CD14-positive monocyte (primary cell): ENCODE results near the gene NME7. TPM values are rescaled to one million over a fixed set of nuclear protein-coding genes. Genes with fewer than 3 reads are reported as not detected.

Experiments
- DNase-seq, 3 donors: peaks; one replicate each; pipeline ENCODE4 v3.0.0-alpha.2; 2011 to 2022
- H2AFZ ChIP-seq: 2 replicates; pipeline ENCODE4 v1.6.0; 2012; ENCODE audit warnings: mild to moderate bottlenecking, low read depth, low read length, inconsistent platforms; ENCODE audit not compliant: insufficient read depth, poor library complexity, severe bottlenecking
- H3K27ac ChIP-seq, 2 donors: 1 replicate in 1 of 2; 2 replicates in 1 of 2; pipeline ENCODE4 v1.5.1; 2012 to 2013; ENCODE audit warnings: low read length in 2 of 2, control low read depth in 1 of 2, inconsistent platforms in 1 of 2, low read depth in 1 of 2, mild to moderate bottlenecking in 1 of 2
- H3K27me3 ChIP-seq, 2 donors: one replicate each; pipeline versions ENCODE4 v1.6.0 to v1.6.1; 2011 to 2013; ENCODE audit warnings: low read length in 2 of 2; ENCODE audit not compliant: control insufficient read depth in 2 of 2, insufficient read depth in 2 of 2
- H3K36me3 ChIP-seq, 2 donors: replicated peaks in 1 of 2; 1 replicate in 1 of 2; 2 replicates in 1 of 2; pipeline versions ENCODE4 v1.5.1 to v1.6.1; 2012 to 2013; ENCODE audit warnings: low read length in 2 of 2, control low read depth in 1 of 2, inconsistent platforms in 1 of 2, mild to moderate bottlenecking in 1 of 2; ENCODE audit not compliant: insufficient read depth in 2 of 2, control insufficient read depth in 1 of 2
- H3K4me1 ChIP-seq, 2 donors: 1 replicate in 1 of 2; 2 replicates in 1 of 2; pipeline versions ENCODE4 v1.5.1 to v1.6.1; 2012 to 2013; ENCODE audit warnings: low read length in 2 of 2, control low read depth in 1 of 2, inconsistent platforms in 1 of 2, mild to moderate bottlenecking in 1 of 2, moderate library complexity in 1 of 2; ENCODE audit not compliant: insufficient read depth in 2 of 2, control insufficient read depth in 1 of 2
- H3K4me2 ChIP-seq: replicated peaks from 2 replicates; pipeline ENCODE3; 2012; ENCODE audit warnings: low read length, moderate library complexity, mild to moderate bottlenecking; ENCODE audit not compliant: poor library complexity, severe bottlenecking; ENCODE audit errors: extremely low read depth
- H3K4me3 ChIP-seq, 3 experiments: fragments of 200-600 bp in 1 of 3; sonication (generic) in 1 of 3; replicated peaks in 1 of 3; 1 replicate in 2 of 3; 2 replicates in 1 of 3; pipeline ENCODE4 v1.5.1; 2011 to 2013; ENCODE audit warnings: low read length in 3 of 3, mild to moderate bottlenecking in 3 of 3, control low read depth in 2 of 3, low read depth in 2 of 3, inconsistent platforms in 1 of 3, moderate library complexity in 1 of 3
- H3K79me2 ChIP-seq: 2 replicates; pipeline ENCODE4 v1.6.0; 2012; ENCODE audit warnings: mild to moderate bottlenecking, control low read depth, inconsistent platforms, low read length, moderate library complexity; ENCODE audit not compliant: insufficient read depth
- H3K9ac ChIP-seq: 2 replicates; pipeline ENCODE4 v1.6.0; 2017; ENCODE audit warnings: low read length, mild to moderate bottlenecking; ENCODE audit not compliant: insufficient read depth, poor library complexity, severe bottlenecking
- H3K9me3 ChIP-seq, 2 donors: replicated peaks in 1 of 2; 1 replicate in 1 of 2; 2 replicates in 1 of 2; pipeline versions ENCODE4 v1.5.1 to v1.6.1; 2012 to 2013; ENCODE audit warnings: low read length in 2 of 2, control low read depth in 1 of 2; ENCODE audit not compliant: control insufficient read depth in 1 of 2, insufficient read depth in 1 of 2
- H4K20me1 ChIP-seq: 2 replicates; pipeline ENCODE4 v1.6.0; 2012; ENCODE audit warnings: mild to moderate bottlenecking, low read length, control low read depth, moderate library complexity; ENCODE audit not compliant: insufficient read depth
- H3K27ac Mint-ChIP-seq, 7 donors: one replicate each; pipeline ENCODE4 v1.8.0; 2020; ENCODE audit warnings: mild to moderate bottlenecking in 7 of 7, mixed read lengths in 7 of 7, moderate library complexity in 6 of 7, inconsistent platforms in 2 of 7
- H3K27me3 Mint-ChIP-seq, 3 donors: one replicate each; pipeline ENCODE4 v1.8.0; 2021 to 2022; ENCODE audit warnings: low read depth in 3 of 3, mild to moderate bottlenecking in 3 of 3, mixed read lengths in 3 of 3, moderate library complexity in 3 of 3, inconsistent platforms in 1 of 3
- H3K36me3 Mint-ChIP-seq, 2 donors: one replicate each; pipeline ENCODE4 v1.8.0; 2020; ENCODE audit warnings: mixed read lengths in 2 of 2, inconsistent platforms in 1 of 2, mild to moderate bottlenecking in 1 of 2
- H3K4me1 Mint-ChIP-seq: one replicate; pipeline ENCODE4 v1.8.0; 2020; ENCODE audit warnings: mild to moderate bottlenecking, mixed read lengths
- H3K4me3 Mint-ChIP-seq, 2 donors: one replicate each; pipeline ENCODE4 v1.8.0; 2020; ENCODE audit warnings: mild to moderate bottlenecking in 2 of 2, mixed read lengths in 2 of 2, moderate library complexity in 1 of 2
- H3K9me3 Mint-ChIP-seq, 7 donors: one replicate each; pipeline ENCODE4 v1.8.0; 2020 to 2022; ENCODE audit warnings: mixed read lengths in 7 of 7, mild to moderate bottlenecking in 6 of 7, moderate library complexity in 6 of 7, inconsistent platforms in 2 of 7
- WGBS: methylation state at CpG from one replicate; pipeline ENCODE4 v1.1.5; 2013; ENCODE audit warnings: missing lambda C conversion rate; ENCODE audit not compliant: insufficient coverage; 5-methylcytosine and 5-hydroxymethylcytosine counted together
- intact Hi-C, 2 donors: fragments of 100-400 bp; cut with micrococcal nuclease; formaldehyde crosslinking; loops; one replicate each; pipeline versions ENCODE4 v1.15.0 to v1.15.1; 2023
- polyA plus RNA-seq, 3 donors: library from polyadenylated mRNA; depleted of rRNA in 1 of 3; unstranded in 2 of 3; stranded (reverse) in 1 of 3; fragments of 300-500 nt in 2 of 3; fragments of >200 nt in 1 of 3; fragmentation: Illumina TruSeq in 2 of 3; gene quantifications; 1 replicate in 2 of 3; 2 replicates in 1 of 3; pipeline ENCODE4 v1.2.3, GENCODE V29; 2012 to 2021
- TF ChIP-seq, protein P1 (sequence below): fragments of 200-600 bp; IDR thresholded peaks from one replicate; pipeline ENCODE4 v1.8.0; 2022; ENCODE audit warnings: antibody characterized with exemption, mild to moderate bottlenecking

NME7 gene
- polyA plus RNA-seq, 3 donors = 3.5 to 8.0 (median 6.0) TPM

DNA sequence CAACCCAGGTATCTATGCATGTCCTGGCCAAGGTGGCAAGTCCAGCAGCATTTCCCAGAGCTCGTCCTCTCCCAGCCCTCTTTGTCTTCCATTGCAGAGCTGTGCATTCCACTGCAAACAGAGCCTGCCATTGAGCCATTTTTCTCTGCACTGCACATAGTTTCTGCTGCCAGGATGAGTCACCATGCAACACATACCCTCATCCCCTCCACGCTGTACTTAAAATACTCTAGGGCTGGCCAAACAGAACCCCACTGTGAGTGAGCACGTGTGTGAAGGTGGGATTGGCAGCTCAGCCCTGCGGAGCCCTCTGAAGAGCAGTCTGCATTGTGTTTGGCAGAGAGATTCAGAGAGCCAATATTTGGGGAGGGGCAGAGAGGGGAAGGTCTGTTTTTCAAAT lies 265.0 kb downstream of the NME7 start:
- Histone ChIP-seq H2AFZ (no peak overlapping the region), H4K20me1 (no peaks in the 10 kb centered on the region), H3K4me3 (no peak overlapping the region), H3K9ac (no peak overlapping the region), H3K79me2 (no peaks in the 10 kb centered on the region), H3K27ac (no peak overlapping the region), H3K4me2 (no peak overlapping the region), H3K4me1 (peaks cover 13 to 23% of the 10 kb centered on the region in 2 donors), H3K27me3 (peaks cover 23 to 31% of the 10 kb centered on the region in 2 donors), H3K9me3 (no peaks in the 10 kb centered on the region), H3K36me3 (no peaks in the 10 kb centered on the region)
- Mint-ChIP-seq H3K27me3 (peaks cover 7 to 17% (median 16%) of the 10 kb centered on the region in 3 donors), H3K4me1 (peaks cover 22% of the 10 kb centered on the region), H3K4me3 (no peak overlapping the region), H3K27ac (no peak overlapping the region), H3K9me3 (peaks cover 0 to 4% (median 0%) of the 10 kb centered on the region in 7 donors), H3K36me3 (no peaks in the 10 kb centered on the region)
- TF ChIP-seq, protein P1, sequence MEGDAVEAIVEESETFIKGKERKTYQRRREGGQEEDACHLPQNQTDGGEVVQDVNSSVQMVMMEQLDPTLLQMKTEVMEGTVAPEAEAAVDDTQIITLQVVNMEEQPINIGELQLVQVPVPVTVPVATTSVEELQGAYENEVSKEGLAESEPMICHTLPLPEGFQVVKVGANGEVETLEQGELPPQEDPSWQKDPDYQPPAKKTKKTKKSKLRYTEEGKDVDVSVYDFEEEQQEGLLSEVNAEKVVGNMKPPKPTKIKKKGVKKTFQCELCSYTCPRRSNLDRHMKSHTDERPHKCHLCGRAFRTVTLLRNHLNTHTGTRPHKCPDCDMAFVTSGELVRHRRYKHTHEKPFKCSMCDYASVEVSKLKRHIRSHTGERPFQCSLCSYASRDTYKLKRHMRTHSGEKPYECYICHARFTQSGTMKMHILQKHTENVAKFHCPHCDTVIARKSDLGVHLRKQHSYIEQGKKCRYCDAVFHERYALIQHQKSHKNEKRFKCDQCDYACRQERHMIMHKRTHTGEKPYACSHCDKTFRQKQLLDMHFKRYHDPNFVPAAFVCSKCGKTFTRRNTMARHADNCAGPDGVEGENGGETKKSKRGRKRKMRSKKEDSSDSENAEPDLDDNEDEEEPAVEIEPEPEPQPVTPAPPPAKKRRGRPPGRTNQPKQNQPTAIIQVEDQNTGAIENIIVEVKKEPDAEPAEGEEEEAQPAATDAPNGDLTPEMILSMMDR = no peak
- no peak for DNase-seq
- 100% methylated on average over 1 of the region's 4 CpGs for WGBS
- intact Hi-C loops = loop anchor here (10.0 kb wide), 3 partner anchors 58 to 758 kb away; partner anchors contain the start of genes BLZF1 (in 1 of the 2) and NME7 (in 1 of the 2)

DNA sequence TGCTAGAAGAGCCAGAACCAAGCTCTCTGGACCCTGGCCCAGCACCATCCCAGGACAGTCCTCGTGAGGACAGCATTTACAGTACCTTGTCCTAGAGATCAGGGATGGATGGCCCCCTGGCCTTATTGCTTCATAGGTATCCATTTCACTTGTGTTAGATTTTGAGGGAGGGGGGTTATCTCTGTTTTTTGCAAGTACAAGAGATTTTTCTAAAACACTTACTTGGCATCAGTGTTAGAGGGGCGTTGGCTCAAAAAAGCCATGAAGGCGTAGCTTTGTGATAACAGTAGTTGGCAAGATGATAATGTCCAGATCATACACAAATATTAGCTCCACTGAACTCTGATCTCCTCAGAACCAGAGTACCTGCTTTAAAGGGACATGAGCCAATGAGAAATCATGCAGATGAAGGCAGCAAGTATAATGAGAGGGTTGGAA lies 266.9 kb downstream of the NME7 start:
- H3K4me3 Mint-ChIP-seq = no peak overlapping the region
- H3K27ac Mint-ChIP-seq = no peak overlapping the region
- Histone ChIP-seq H3K9ac (no peak overlapping the region), H4K20me1 (no peaks in the 10 kb centered on the region), H3K27me3 (peaks cover 17 to 24% of the 10 kb centered on the region in 2 donors), H3K4me2 (no peak overlapping the region), H3K4me1 (peaks cover 6 to 13% of the 10 kb centered on the region in 2 donors), H3K27ac (no peak overlapping the region), H3K9me3 (no peaks in the 10 kb centered on the region), H3K79me2 (no peaks in the 10 kb centered on the region), H3K36me3 (no peaks in the 10 kb centered on the region), H3K4me3 (no peak overlapping the region), H2AFZ (no peak overlapping the region)
- peaks cover 0 to 9% (median 4%) of the 10 kb centered on the region in 3 donors for H3K27me3 Mint-ChIP-seq
- intact Hi-C loops = loop anchor here (10.0 kb wide), 3 partner anchors 56 to 756 kb away; partner anchors contain the start of genes BLZF1 (in 1 of the 2) and NME7 (in 1 of the 2)
- TF ChIP-seq, protein P1 = no peak
- H3K4me1 Mint-ChIP-seq = peaks cover 16% of the 10 kb centered on the region
- no peaks in the 10 kb centered on the region for H3K9me3 Mint-ChIP-seq
- no peaks in the 10 kb centered on the region for H3K36me3 Mint-ChIP-seq
- WGBS = no CpG with 5 or more reads among the region's 3 CpGs
- DNase-seq = no peak
